ENCODE results near the gene MEN1. TPM values are rescaled to one million over a fixed set of nuclear protein-coding genes. Genes with fewer than 3 reads are reported as not detected.

The MEN1 gene
- total and polyA plus RNA-seq, 2 of the 13 experiments (the other 11 are each of a cell fraction or from before 2014, with no cell fraction given), result 20.5 to 27.3 TPM

DNA sequence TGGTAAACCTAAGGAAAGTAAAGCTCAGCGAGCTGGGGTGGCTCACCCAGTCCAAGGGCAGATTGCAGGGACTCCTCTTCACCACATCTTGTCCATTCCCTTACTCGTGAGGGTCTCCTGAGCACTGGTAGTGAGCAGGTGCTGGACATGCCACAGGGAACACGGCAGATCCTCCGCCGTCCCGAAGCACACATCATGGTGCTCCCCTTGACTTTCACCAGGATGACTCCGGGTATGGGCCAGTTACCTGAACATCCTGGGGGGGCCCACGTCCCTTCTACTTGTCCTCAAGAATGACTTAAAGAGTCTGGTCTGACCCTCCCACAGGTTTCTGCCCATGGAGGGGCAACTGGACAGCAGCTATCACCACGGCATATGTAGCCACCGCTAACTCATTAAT is 24.0 kb downstream of the MEN1 start (continued):
- TF ChIP-seq, protein P1, sequence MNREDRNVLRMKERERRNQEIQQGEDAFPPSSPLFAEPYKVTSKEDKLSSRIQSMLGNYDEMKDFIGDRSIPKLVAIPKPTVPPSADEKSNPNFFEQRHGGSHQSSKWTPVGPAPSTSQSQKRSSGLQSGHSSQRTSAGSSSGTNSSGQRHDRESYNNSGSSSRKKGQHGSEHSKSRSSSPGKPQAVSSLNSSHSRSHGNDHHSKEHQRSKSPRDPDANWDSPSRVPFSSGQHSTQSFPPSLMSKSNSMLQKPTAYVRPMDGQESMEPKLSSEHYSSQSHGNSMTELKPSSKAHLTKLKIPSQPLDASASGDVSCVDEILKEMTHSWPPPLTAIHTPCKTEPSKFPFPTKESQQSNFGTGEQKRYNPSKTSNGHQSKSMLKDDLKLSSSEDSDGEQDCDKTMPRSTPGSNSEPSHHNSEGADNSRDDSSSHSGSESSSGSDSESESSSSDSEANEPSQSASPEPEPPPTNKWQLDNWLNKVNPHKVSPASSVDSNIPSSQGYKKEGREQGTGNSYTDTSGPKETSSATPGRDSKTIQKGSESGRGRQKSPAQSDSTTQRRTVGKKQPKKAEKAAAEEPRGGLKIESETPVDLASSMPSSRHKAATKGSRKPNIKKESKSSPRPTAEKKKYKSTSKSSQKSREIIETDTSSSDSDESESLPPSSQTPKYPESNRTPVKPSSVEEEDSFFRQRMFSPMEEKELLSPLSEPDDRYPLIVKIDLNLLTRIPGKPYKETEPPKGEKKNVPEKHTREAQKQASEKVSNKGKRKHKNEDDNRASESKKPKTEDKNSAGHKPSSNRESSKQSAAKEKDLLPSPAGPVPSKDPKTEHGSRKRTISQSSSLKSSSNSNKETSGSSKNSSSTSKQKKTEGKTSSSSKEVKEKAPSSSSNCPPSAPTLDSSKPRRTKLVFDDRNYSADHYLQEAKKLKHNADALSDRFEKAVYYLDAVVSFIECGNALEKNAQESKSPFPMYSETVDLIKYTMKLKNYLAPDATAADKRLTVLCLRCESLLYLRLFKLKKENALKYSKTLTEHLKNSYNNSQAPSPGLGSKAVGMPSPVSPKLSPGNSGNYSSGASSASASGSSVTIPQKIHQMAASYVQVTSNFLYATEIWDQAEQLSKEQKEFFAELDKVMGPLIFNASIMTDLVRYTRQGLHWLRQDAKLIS (CRISPR knock-in tag; IDR thresholded peaks at IDR 0.05), result no peak
- TF ChIP-seq SNAPC4 (CRISPR knock-in tag; IDR thresholded peaks at IDR 0.05), result no peak
- no peak for TF ChIP-seq ZNF143 (CRISPR knock-in tag; IDR thresholded peaks at IDR 0.05)
- TF ChIP-seq STAT5B (CRISPR knock-in tag; IDR thresholded peaks at IDR 0.05), result no peak
- TF ChIP-seq NAIF1 (CRISPR knock-in tag; IDR thresholded peaks at IDR 0.05; ENCODE audit: borderline replicate concordance), result no peak
- TF ChIP-seq MEIS2 (CRISPR knock-in tag; IDR thresholded peaks at IDR 0.05), result no peak
- TF ChIP-seq FOXO1 (CRISPR knock-in tag; IDR thresholded peaks at IDR 0.05), result no peak
- TF ChIP-seq ERF (CRISPR knock-in tag; IDR thresholded peaks at IDR 0.05), result no peak
- TF ChIP-seq ZNF501 (CRISPR knock-in tag; IDR thresholded peaks at IDR 0.05), result no peak
- TF ChIP-seq SP5 (CRISPR knock-in tag; IDR thresholded peaks at IDR 0.05; ENCODE audit: borderline replicate concordance, low read depth), result no peak
- TF ChIP-seq ZNF7 (CRISPR knock-in tag; IDR thresholded peaks at IDR 0.05), result no peak
- no peak for TF ChIP-seq ZNF20 (CRISPR knock-in tag; IDR thresholded peaks at IDR 0.05)
- no peak for TF ChIP-seq RAD21 (CRISPR knock-in tag; IDR thresholded peaks at IDR 0.05)
- no peak for TF ChIP-seq IRF9 (CRISPR knock-in tag; IDR thresholded peaks at IDR 0.05; ENCODE audit: borderline replicate concordance)
- TF ChIP-seq, protein P2, sequence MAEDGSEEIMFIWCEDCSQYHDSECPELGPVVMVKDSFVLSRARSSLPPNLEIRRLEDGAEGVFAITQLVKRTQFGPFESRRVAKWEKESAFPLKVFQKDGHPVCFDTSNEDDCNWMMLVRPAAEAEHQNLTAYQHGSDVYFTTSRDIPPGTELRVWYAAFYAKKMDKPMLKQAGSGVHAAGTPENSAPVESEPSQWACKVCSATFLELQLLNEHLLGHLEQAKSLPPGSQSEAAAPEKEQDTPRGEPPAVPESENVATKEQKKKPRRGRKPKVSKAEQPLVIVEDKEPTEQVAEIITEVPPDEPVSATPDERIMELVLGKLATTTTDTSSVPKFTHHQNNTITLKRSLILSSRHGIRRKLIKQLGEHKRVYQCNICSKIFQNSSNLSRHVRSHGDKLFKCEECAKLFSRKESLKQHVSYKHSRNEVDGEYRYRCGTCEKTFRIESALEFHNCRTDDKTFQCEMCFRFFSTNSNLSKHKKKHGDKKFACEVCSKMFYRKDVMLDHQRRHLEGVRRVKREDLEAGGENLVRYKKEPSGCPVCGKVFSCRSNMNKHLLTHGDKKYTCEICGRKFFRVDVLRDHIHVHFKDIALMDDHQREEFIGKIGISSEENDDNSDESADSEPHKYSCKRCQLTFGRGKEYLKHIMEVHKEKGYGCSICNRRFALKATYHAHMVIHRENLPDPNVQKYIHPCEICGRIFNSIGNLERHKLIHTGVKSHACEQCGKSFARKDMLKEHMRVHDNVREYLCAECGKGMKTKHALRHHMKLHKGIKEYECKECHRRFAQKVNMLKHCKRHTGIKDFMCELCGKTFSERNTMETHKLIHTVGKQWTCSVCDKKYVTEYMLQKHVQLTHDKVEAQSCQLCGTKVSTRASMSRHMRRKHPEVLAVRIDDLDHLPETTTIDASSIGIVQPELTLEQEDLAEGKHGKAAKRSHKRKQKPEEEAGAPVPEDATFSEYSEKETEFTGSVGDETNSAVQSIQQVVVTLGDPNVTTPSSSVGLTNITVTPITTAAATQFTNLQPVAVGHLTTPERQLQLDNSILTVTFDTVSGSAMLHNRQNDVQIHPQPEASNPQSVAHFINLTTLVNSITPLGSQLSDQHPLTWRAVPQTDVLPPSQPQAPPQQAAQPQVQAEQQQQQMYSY (CRISPR knock-in tag; IDR thresholded peaks at IDR 0.05), result no peak

Measured in HepG2 (cell line).